NT2/D1 (cell line): Measurements from ENCODE around the gene DIP2C.

Source experiments
- YY1 ChIP-seq: IDR thresholded peaks from 2 replicates; pipeline ENCODE4 v1.6.1; 2011; ENCODE audit not compliant: insufficient read length, insufficient read depth
- ZNF274 ChIP-seq: IDR thresholded peaks from 2 replicates; pipeline ENCODE4 v1.6.1; 2011; ENCODE audit warnings: mild to moderate bottlenecking, low read depth, low read length

DNA sequence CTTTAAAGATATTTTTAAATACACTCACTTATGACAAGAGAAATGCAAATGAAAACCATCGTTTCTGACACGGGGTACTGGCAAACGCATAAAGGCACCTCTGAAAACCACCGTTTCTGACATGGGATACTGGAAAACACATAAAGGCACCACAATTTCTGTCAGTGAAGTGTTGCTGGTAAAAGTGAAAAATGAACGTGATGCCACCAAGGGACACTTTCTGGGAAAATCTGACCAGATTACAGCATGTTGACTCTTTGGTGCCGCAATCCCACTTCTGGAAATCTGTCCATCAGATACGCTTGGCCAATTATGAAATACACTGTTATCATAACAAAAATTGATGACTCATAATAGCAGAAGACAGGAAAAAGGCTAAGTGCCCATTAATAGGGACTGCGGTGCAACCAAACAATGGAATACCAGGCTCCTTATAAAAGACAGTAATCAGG, 422.5 kb downstream of the DIP2C start:
- TF ChIP-seq ZNF274, result no peak
- no peak for TF ChIP-seq YY1
